Activated T-cell treated with anti-CD3 and anti-CD28 coated beads for 48 hours (primary cell): ENCODE results near the gene PLCB2.

ENCODE experiments used
- DNase-seq: peaks from one replicate; pipeline ENCODE4 v3.0.0-alpha.2; 2020; ENCODE audit warnings: low read depth

The PLCB2 gene

GRCh38 chr15:40303576-40303975 lies 4.2 kb downstream of the PLCB2 start:
- DNase-seq = no peak

- DNase-seq = no peak
Measured at GRCh38 chr15:40302981-40303380, 4.8 kb downstream of the PLCB2 start.

GRCh38 chr15:40302288-40302886 lies 5.3 kb downstream of the PLCB2 start:
- DNase-seq = no peak

- DNase-seq = no peak
Measured at GRCh38 chr15:40301467-40302179, 6.1 kb downstream of the PLCB2 start.

- DNase-seq = no peak
Measured at GRCh38 chr15:40300771-40301170, 7.0 kb downstream of the PLCB2 start.

GRCh38 chr15:40300367-40300766 lies 7.4 kb downstream of the PLCB2 start:
- DNase-seq = no peak

- no peak for DNase-seq
Measured at GRCh38 chr15:40298216-40298935, 9.4 kb downstream of the PLCB2 start.

- no peak for DNase-seq
Measured at GRCh38 chr15:40297356-40297755, 10.4 kb downstream of the PLCB2 start.

GRCh38 chr15:40296561-40297230 lies 11.0 kb downstream of the PLCB2 start:
- no peak for DNase-seq

GRCh38 chr15:40295877-40296560 lies 11.7 kb downstream of the PLCB2 start:
- no peak for DNase-seq

GRCh38 chr15:40295297-40295696 lies 12.4 kb downstream of the PLCB2 start:
- DNase-seq = no peak

- no peak for DNase-seq
Measured at GRCh38 chr15:40293905-40294895, 13.5 kb downstream of the PLCB2 start.

GRCh38 chr15:40293006-40293405 lies 14.7 kb downstream of the PLCB2 start:
- no peak for DNase-seq

GRCh38 chr15:40292246-40292645 lies 15.5 kb downstream of the PLCB2 start:
- DNase-seq = no peak

GRCh38 chr15:40290918-40291574 lies 16.7 kb downstream of the PLCB2 start:
- no peak for DNase-seq

GRCh38 chr15:40290545-40290917 lies 17.2 kb downstream of the PLCB2 start:
- no peak for DNase-seq

- DNase-seq = no peak
Measured at GRCh38 chr15:40289140-40289775, 18.5 kb downstream of the PLCB2 start.

- no peak for DNase-seq
Measured at GRCh38 chr15:40287968-40288367, 19.8 kb downstream of the PLCB2 start.

- DNase-seq = no peak
Measured at GRCh38 chr15:40287505-40287904, 20.2 kb downstream of the PLCB2 start.

- DNase-seq = no peak
Measured at GRCh38 chr15:40286794-40287193, 20.9 kb downstream of the PLCB2 start.
